GM18499 (cell line): ENCODE measurements around the gene ANKHD1.

Experiments used
- ATAC-seq: cut with Tn5 transposase; IDR thresholded peaks from one replicate; pipeline ENCODE4 v1.9.1; 2021; ENCODE audit warnings: moderate number of reproducible peaks; ENCODE audit not compliant: insufficient read depth, unreplicated experiment

Gene ANKHD1

GRCh38 chr5:140502834-140503233 lies 101.2 kb downstream of the ANKHD1 start:
- no peak for ATAC-seq

GRCh38 chr5:140509898-140510297 lies 108.3 kb downstream of the ANKHD1 start:
- no peak for ATAC-seq

GRCh38 chr5:140513124-140513523 lies 111.5 kb downstream of the ANKHD1 start:
- ATAC-seq = no peak

- ATAC-seq = no peak
These were observed 122.4 kb downstream of the ANKHD1 start for GRCh38 chr5:140524003-140524402.

GRCh38 chr5:140540227-140540626 lies 138.6 kb downstream of the ANKHD1 start:
- no peak for ATAC-seq

- no peak for ATAC-seq
These were observed 141.3 kb downstream of the ANKHD1 start for GRCh38 chr5:140542972-140543371.

GRCh38 chr5:140544986-140545385 lies 143.4 kb downstream of the ANKHD1 start:
- no peak for ATAC-seq

GRCh38 chr5:140545606-140546005 lies 144.0 kb downstream of the ANKHD1 start:
- ATAC-seq = no peak

GRCh38 chr5:140546851-140547507 lies 145.3 kb downstream of the ANKHD1 start:
- ATAC-seq = peak; percentile 3

GRCh38 chr5:140547508-140548299 lies 146.1 kb downstream of the ANKHD1 start, which contains the start of gene EIF4EBP3:
EIF4EBP3 (plus strand) TSS chr5:140547662; CDS start chr5:140547738, 76 bp downstream.
- ATAC-seq = peak; percentile 94

GRCh38 chr5:140548300-140548688 lies 146.7 kb downstream of the ANKHD1 start:
- ATAC-seq = no peak

GRCh38 chr5:140548791-140549190 lies 147.2 kb downstream of the ANKHD1 start:
- no peak for ATAC-seq

- ATAC-seq = no peak
These were observed 147.9 kb downstream of the ANKHD1 start for GRCh38 chr5:140549237-140550144.

- no peak for ATAC-seq
These were observed 148.8 kb downstream of the ANKHD1 start for GRCh38 chr5:140550147-140551079.

- no peak for ATAC-seq
These were observed 150.2 kb downstream of the ANKHD1 start for GRCh38 chr5:140551872-140552271.

GRCh38 chr5:140553657-140554056 lies 152.0 kb downstream of the ANKHD1 start:
- ATAC-seq = no peak

GRCh38 chr5:140554454-140554853 lies 152.8 kb downstream of the ANKHD1 start:
- no peak for ATAC-seq

- no peak for ATAC-seq
These were observed 154.2 kb downstream of the ANKHD1 start for GRCh38 chr5:140555747-140556312.

- ATAC-seq = no peak
These were observed 154.8 kb downstream of the ANKHD1 start for GRCh38 chr5:140556438-140556837.
